MV-4-11 (cell line): Measurements from ENCODE around the gene RAD51C.
"Not testable (repeated sequence)": the region's sequence is repeated elsewhere in the genome, so short reads cannot be mapped to it uniquely, and the experiment has no call there.

Experiments used
- DNase-seq: peaks from one replicate; lab custom pipeline; 2025; lab: John Stamatoyannopoulos, UW

Gene RAD51C

DNA sequence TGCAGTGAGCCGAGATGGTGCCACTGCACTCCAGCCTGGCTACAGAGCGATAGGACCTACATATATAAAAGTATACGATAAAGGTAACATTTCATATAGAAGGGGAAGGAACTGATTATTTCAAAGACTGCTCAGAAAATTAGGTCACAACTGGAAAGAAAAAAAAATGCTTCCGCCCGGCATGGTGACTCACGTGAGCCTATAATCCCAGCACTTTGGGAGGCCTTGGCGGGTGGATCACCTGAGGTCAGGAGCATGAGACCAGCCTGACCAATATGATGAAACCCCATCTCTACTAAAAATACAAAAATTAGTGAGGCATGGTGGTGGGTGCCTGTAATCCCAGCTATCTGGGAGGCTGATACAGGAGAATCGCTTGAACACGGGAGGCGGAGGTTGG is 8.4 kb upstream of the RAD51C start:
- no peak for DNase-seq

DNA sequence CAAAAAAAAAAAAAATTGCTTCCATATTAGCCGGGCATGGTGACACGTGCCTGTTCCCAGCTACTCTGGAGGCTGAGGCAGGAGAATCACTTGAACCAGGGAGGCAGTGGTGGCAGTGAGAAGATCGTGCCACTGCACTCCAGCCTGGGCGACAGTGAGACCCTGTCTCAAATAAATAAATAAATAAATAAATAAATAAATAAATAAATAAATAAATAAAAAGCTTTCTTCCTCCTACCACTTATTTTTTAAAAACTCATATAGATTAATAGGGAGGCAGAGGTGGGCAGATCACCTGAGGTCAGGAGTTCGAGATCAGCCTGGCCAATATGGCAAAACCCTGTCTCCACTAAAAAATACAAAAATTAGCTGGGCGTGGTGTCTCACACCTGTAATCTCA is 7.9 kb upstream of the RAD51C start:
- DNase-seq, result not testable (repeated sequence)

DNA sequence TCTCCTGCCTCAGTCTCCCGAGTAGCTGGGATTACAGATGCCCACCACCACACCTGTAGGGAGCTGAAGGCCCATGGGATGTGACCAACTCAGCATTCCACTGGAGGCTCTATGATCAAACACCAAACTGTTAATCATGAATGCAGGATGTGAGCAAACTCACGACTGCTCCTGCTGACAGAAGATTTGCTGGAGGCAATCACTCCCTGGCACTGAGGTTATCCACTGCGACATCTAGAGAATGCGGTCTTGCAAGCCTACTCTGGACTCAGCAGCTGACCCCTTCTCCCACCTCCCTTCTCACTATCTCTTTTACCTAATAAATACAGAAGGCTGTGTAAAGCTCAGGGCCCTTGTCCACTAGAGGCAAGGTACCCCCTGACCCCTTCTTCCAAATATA is 5.4 kb upstream of the RAD51C start:
- no peak for DNase-seq

DNA sequence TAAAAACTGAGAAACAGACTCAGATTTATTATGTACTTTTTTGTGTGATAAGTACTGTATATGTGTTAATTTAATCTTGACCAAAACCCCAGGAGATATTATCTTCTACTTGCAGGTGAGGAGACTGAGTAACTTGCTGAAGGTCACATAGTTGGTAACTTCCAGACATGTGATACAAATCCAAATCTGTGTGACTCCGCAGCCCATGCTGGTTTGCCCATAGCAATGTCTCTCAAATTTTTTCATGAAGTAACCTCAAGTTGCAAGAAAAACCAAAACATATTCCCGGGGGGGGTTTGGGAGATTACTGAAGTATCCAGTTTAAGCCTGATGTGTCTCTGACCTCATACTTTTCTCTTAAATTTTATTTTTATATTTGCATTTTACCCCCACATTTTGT is 3.9 kb upstream of the RAD51C start:
- DNase-seq, result no peak

- not testable (repeated sequence) for DNase-seq
Observed at GRCh38 chr17:58690033-58690432, 2.4 kb upstream of the RAD51C start.

DNA sequence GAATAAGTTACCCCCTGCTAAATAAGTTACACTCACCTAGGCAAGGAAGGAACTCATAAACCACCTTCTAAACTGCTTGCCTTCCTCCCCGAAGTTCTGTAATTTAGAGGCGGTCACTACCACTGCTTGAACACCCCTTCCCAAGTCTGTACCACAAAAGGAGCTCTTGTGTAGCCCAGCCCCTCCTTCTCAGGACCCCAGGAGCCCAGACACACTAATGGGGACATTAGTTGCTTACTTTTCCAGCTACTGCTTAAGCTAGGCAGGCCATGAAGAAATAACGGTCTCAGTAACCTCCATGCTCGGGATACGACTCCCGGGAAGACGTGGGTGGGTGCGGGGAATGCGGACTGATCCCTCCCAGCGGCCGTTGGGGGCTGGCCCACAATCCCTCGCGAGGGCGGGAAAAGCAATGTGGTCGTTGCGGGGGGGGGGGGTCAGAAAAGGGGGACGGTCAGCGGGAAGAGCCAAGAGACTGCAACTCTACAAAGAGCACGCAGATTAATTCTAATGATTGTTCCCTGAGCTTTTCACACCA is 632 bp upstream of the RAD51C start, which contains the start of gene TEX14:
TEX14 (minus strand) TSS at position 345 of the 538 bp plus-strand sequence. CDS start 40,044 bp downstream, outside the sequence.
- no peak for DNase-seq

DNA sequence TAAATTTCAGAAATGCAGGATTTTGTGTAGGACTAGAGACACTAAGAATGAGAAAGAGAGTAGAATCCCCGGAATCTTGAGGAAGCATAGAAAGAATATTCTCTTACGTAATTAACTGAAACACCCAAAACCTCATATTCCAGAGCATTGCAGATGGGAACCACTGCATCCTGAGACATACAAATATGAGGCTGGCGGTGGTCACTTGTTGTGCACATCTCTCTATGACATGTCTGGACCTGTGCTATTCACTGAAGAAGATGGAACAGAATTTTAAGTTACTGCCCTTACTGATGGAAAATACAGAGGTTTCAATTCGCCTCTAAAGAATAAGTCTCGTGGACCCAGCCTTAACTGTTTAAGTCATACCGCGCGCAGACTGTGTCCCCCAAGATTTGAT is 806 bp downstream of the RAD51C start:
- no peak for DNase-seq

- no peak for DNase-seq
Observed at GRCh38 chr17:58693751-58694150, 1.3 kb downstream of the RAD51C start.

GRCh38 chr17:58694302-58694701 is 1.9 kb downstream of the RAD51C start:
- DNase-seq, result no peak

- no peak for DNase-seq
Observed at GRCh38 chr17:58694826-58695225, 2.4 kb downstream of the RAD51C start.

DNA sequence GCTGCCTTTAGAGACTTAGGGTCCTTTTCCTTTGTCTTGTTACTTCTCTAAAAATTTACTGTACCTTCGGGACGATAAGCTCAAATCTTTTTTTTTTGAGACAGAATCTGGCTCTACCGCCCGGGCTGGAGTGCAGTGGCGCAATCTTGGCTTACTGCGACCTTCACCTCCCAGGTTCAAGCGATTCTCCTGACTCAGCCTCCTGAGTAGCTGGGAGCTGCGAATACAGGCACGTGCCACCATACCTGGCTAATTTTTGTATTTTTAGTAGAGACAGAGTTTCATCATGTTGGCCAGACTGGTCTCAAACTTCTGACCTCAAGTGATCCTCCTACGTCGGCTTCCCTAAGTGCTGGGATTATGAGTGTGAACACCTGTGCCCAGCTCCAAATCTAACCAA is 7.4 kb downstream of the RAD51C start:
- no peak for DNase-seq

DNA sequence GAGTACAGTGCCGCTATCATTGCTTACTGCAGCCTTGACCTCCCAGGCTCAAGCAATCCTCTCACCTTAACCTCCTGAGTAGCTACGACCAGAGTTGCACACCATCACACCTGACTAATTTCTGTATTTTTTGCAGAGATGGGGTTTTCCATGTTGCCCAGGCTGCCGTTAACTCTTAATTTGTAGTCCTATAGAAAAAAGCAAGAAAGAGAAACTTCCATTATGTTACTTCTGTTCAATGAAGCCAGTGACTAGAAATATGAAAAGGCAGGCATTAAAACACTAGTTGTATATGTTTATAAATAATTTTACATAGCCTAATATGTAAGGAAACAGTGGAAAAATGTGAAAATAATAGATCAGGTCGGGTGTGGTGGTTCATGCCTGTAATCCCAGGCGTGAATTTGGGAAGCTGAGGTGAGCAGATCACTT is 9.7 kb downstream of the RAD51C start:
- no peak for DNase-seq

DNA sequence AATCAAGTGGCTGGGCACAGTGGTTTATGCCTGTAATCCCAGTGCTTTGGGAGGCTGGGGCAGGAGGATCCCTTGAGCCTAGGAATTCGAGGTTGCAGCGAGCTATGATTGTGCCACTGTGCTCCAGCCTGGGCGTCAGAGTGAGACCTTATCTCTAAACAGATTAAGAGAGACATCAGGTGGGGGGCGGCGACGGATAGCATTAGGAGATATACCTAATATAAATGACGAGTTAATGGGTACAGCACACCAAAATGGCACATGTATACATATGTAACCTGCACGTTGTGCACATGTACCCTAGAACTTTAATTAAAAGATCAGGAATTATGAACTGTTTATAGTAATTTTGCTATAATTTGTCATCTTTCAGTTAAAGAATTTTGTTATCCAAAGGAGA is 10.3 kb downstream of the RAD51C start:
- no peak for DNase-seq

DNA sequence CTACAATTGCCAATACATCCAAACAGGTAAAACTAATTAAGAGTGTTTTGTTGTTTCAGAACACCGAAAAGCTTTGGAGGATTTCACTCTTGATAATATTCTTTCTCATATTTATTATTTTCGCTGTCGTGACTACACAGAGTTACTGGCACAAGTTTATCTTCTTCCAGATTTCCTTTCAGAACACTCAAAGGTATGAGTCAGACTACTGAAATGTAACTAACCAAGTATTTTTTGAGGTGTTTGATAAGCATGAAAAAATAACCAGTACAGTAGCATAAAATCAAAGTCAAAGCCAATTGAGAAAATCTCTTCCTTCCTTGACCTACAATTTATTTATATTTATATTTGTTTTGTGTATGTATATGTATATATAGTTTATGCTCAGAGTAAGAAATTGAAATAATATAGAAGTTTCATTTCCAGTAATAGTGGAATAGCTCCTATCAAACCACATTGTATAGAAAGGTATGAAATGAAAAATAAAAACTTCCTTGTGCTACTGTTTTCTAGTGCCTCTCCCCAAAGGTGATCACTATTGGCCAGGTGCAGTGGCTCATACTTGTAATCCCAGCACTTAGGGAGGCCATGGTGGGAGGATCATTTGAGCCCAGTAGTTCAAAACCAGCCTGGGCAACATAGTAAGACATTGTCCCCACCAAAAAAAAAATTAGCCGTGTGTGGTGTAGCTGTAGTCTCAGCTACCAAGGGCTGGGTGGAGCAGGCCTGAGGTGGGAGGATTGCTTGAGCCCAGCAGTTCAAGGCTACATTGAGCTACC is 10.9 kb downstream of the RAD51C start:
- DNase-seq, result no peak

DNA sequence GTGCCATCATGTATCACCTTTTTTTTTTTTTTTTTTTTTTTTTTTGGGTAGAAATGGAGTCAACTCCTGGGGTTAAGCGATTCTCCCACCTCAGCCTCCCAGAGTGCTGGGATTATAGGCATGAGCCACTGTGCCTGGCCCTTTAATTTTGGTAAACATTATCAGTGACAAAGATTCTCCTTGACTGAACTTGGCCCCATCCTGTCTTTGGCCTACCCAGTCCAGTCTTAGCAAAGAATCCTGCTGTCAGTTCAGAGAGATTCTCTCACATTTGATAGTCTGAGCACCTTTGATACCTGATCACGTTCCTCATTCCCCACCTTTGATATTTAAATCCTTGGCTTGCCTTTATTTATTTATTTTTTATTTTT is 11.5 kb downstream of the RAD51C start:
- DNase-seq, result no peak

- peak; percentile 29 for DNase-seq
Observed at GRCh38 chr17:58706351-58707140, 14.1 kb downstream of the RAD51C start.

GRCh38 chr17:58710948-58711552 is 18.6 kb downstream of the RAD51C start:
- peak; percentile 40 for DNase-seq

DNA sequence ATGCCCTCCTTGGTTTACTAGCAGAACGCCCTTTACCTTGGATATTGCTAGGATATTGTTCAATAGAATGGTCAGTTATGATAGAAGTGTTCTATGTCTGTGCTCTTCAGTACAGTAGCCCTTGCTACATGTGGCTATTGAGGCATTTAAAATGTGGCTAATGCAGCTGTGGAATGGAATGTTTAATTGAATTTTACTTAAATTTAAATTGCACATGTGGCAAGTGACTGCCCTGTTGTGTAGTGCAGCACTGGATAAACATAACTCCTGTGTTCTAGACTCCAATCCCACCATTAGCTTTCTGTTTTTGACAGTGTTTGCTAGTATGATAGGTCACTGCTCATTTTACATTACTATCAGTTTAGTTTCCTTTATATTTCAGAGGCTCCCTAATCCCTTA is 29.9 kb downstream of the RAD51C start:
- DNase-seq, result no peak

- no peak for DNase-seq
Observed at GRCh38 chr17:58722696-58723095, 30.3 kb downstream of the RAD51C start.

DNA sequence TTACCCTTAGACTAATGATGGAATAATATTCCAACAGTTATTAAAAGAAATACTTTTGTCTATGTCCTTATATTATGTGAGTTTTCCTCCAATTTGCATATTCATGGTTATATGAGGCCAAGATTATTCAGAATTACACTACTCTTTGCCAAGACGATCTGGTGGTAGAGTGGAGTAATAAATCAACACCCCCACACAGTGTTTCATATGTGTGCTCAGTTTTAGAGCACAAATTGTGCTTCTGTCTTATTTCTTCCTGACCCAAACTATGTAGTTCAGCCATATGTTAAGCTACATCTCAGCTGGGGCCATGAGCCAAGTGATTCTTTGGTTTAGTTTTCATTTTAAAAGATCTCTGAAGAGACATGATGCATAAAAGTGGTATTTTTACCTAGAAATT is 36.4 kb downstream of the RAD51C start:
- DNase-seq, result no peak

DNA sequence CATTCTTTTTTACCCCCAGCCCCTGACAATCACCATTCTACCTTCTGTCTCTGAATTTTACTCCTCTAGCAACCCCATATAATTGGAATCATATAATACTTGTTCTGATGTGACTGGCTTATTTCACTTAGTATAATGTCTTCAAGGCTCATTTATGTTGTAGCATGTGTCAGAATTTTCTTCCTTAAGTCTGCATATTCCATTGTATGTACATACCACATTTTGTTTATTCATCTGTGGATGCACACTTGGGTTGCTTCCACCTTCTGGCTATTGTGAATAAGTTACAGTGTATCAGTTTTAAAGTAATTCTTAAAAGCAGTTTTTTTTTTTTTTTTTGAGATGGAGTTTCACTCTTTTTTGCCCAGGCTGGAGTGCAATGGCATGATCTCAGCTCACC is 38.5 kb downstream of the RAD51C start:
- DNase-seq, result no peak

- DNase-seq, result no peak
Observed at GRCh38 chr17:58734040-58734439, 41.6 kb downstream of the RAD51C start.

DNA sequence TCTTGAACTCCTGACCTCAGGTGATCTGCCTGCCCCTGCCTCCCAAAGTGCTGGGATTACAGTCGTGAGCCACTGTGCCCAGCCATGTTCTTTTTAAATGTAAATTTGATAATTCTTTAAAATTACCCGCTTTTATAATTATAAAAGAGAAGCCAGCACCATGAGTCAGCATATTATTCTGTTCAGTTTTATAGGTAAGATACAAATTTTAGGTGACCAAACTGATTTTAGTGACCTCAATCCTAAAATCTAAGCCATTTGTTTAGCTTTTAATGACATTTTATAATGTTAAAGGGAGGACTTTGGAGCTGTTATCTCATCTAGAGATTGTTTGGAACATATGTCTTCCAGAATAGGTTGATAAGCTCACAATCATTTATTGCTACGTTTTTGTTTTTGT is 42.4 kb downstream of the RAD51C start:
- DNase-seq, result no peak
